Adipocyte (in vitro differentiated cells): ENCODE data around the gene CRACR2B.

Source experiments
- DNase-seq: peaks from one replicate; pipeline ENCODE4 v3.0.0-alpha.2; 2015; ENCODE audit warnings: low read depth
- H3K27me3 ChIP-seq: replicated peaks from 2 replicates; pipeline ENCODE4 v1.7.0; 2013; ENCODE audit warnings: mild to moderate bottlenecking, low read length, moderate library complexity; ENCODE audit not compliant: control insufficient read depth, insufficient read depth
- H3K36me3 ChIP-seq: 2 replicates; pipeline ENCODE4 v1.7.0; 2013; ENCODE audit warnings: low read length, mild to moderate bottlenecking, moderate library complexity; ENCODE audit not compliant: control insufficient read depth, insufficient read depth, severe bottlenecking
- H3K4me1 ChIP-seq: 2 replicates; pipeline ENCODE4 v1.7.0; 2013; ENCODE audit warnings: mild to moderate bottlenecking, low read length, moderate library complexity; ENCODE audit not compliant: control insufficient read depth, insufficient read depth
- H3K4me3 ChIP-seq: 2 replicates; pipeline ENCODE4 v1.7.0; 2013; ENCODE audit warnings: mild to moderate bottlenecking, low read length, moderate library complexity
- H3K9ac ChIP-seq: 2 replicates; pipeline ENCODE4 v1.7.0; 2013; ENCODE audit warnings: mild to moderate bottlenecking, low read length, moderate library complexity
- H3K9me3 ChIP-seq: 2 replicates; pipeline ENCODE4 v1.7.0; 2013; ENCODE audit warnings: mild to moderate bottlenecking, low read length, moderate library complexity; ENCODE audit not compliant: control insufficient read depth

CRACR2B gene

GRCh38 chr11:824942-825341 is 2.8 kb upstream of the CRACR2B start:
- Histone ChIP-seq H3K9me3 (no peaks in the 10 kb centered on the region), H3K36me3 (peaks cover 58% of the 10 kb centered on the region), H3K4me3 (no peak overlapping the region), H3K27me3 (no peaks in the 10 kb centered on the region), H3K9ac (peak overlapping the region; percentile 20), H3K4me1 (peaks cover 39% of the 10 kb centered on the region)
- no peak for DNase-seq

DNA sequence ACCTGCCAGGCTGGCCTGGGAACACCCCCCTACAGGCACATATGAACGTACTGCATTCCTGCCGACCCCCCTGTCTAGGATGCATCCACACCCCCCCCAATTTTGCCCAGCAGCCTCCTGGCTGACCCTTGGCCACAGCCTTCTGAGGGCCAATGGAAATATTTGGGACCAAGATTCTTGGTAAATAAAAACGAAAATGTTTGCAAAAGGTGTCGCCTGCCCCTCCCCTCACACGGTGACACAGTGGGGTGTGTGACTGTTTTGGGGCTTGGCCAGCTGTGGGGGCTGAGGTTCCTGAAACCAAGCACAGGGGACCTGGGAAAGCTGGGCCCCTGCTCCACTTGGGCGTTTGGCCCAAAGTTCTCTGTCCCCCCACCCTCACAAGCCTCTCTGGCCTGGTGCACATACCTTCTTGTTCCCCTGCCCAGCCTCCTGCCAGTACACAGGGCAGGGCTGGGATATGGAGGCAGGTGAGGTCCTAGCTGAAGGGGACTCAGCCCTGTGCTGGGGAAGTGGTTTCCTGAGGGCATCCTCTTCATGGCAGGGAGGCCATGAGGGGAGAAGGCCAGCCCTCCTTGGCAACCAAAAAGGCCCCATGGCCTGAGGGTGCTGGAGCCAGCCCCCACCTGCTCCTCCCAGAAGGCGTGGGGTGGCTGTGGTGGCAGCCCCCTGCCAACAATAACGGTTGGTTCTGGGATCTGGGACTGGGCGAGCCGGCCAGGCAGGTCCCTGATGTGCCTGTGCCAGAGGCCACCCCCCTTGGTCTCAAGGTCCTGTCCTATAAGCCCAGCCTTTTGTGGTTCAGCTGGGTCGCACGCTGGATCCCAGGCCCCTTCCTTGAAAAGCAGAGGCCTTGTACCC is 2.1 kb upstream of the CRACR2B start:
- H3K4me1 ChIP-seq, result peaks cover 41% of the 10 kb centered on the region
- H3K4me3 ChIP-seq, result no peak overlapping the region
- no peak for DNase-seq
- no peaks in the 10 kb centered on the region for H3K9me3 ChIP-seq
- peaks cover 52% of the 10 kb centered on the region for H3K36me3 ChIP-seq
- H3K27me3 ChIP-seq, result no peaks in the 10 kb centered on the region
- peak overlapping the region; percentile 20 for H3K9ac ChIP-seq

DNA sequence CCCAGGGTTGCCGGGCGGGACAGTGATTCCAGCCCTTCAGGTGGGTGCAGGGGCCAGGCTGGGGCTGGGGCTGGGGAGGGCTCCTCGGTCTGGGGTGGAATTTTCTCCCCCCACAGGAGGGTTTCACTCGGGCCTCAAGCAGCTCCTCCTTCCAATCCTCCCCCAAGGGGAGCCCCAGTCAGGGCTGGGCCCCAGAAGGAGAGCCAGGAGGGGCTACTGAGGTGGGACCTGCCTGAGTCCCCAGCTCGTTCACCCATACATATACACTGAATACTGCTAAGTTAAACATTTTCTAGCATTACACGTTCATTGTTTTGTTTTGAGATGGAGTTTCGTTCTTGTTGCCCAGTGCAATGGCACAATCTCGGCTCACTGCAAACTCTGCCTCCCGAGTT is 1.5 kb upstream of the CRACR2B start:
- Histone ChIP-seq H3K4me1 (peaks cover 39% of the 10 kb centered on the region), H3K9me3 (no peaks in the 10 kb centered on the region), H3K36me3 (peaks cover 46% of the 10 kb centered on the region), H3K4me3 (no peak overlapping the region), H3K27me3 (no peaks in the 10 kb centered on the region), H3K9ac (peak overlapping the region; percentile 20)
- DNase-seq, result no peak

DNA sequence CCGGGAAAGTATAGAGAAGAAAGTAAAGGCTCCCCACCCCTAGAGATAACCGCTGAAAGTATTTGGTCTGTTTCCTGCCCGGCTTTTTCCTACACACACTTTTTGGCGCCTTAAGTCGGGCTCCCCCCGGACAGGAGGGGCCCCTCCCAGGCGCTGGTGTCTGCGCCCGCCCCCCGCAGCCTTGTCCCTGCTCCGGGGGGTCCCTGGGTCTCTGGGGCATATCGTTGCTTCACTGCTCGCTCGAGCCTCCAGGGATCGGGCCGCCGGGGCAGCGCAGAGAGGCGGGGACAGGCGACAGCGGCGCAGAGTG is 928 bp upstream of the CRACR2B start:
- peaks cover 41% of the 10 kb centered on the region for H3K36me3 ChIP-seq
- no peak overlapping the region for H3K9ac ChIP-seq
- H3K27me3 ChIP-seq, result no peaks in the 10 kb centered on the region
- no peak for DNase-seq
- H3K4me3 ChIP-seq, result peak overlapping the region; percentile 37
- H3K4me1 ChIP-seq, result peaks cover 37% of the 10 kb centered on the region
- no peaks in the 10 kb centered on the region for H3K9me3 ChIP-seq

GRCh38 chr11:827146-827896 is 398 bp upstream of the CRACR2B start:
- Histone ChIP-seq H3K27me3 (no peaks in the 10 kb centered on the region), H3K4me3 (peak overlapping the region; percentile 37), H3K4me1 (peaks cover 37% of the 10 kb centered on the region), H3K9ac (no peak overlapping the region), H3K36me3 (peaks cover 35% of the 10 kb centered on the region), H3K9me3 (no peaks in the 10 kb centered on the region)
- DNase-seq, result no peak

DNA sequence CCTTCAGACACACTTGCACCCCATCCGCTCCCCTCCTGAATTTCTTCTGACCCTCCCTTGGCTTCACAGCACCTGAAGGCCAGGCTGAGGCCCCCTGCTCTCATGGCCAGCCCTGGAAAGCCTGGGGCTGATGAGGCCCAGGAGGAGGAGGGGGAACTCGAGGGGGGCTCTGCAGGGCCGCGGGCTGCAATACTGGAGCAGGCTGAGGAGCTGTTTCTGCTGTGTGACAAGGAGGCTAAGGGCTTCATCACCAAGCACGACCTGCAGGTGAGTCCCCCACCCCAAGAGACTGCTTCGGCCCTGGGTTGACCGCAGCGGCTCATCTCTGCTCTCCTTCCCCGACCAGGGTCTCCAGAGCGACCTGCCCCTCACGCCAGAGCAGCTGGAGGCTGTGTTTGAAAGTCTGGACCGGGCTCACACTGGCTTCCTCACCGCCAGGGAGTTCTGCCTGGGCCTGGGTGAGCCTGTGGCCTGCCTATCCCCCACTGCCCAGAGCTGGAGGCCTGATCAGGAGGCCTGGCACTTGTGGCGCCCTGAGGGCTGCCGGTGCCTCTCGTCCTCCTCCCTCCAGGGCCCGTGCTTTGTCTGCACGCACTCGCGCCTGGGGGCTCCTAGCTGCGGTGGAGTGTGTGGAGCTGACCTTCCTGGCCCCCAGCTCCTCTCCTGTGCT is 922 bp downstream of the CRACR2B start:
- H3K36me3 ChIP-seq, result peaks cover 22% of the 10 kb centered on the region
- no peaks in the 10 kb centered on the region for H3K9me3 ChIP-seq
- H3K4me1 ChIP-seq, result peaks cover 37% of the 10 kb centered on the region
- peak overlapping the region; percentile 59 for H3K4me3 ChIP-seq
- no peak for DNase-seq
- H3K27me3 ChIP-seq, result no peaks in the 10 kb centered on the region
- peak overlapping the region; percentile 62 for H3K9ac ChIP-seq

GRCh38 chr11:829176-829846 is 1.6 kb downstream of the CRACR2B start:
- peaks cover 39% of the 10 kb centered on the region for H3K4me1 ChIP-seq
- peaks cover 15% of the 10 kb centered on the region for H3K36me3 ChIP-seq

DNA sequence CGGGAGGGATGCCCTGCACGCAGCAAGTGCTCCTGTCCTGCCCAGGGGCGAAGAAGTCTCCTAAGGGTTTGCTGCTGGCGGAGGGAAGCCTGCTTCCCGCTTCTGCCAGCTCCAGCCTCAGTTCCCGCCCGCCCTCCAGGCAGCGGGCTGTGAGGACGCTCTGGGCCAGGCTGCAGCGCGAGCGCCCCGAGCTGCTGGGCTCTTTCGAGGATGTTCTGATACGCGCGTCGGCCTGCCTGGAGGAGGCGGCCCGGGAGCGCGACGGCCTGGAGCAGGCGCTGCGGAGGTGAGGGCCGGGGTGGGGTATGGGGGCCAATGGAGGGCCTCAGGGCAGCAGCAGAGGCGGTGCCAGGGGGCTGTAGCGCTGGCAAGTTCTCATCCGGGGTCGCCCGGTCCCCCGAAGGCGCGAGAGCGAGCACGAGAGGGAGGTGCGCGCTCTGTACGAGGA is 2.2 kb downstream of the CRACR2B start:
- Histone ChIP-seq H3K27me3 (no peaks in the 10 kb centered on the region), H3K36me3 (peaks cover 10% of the 10 kb centered on the region), H3K4me1 (peaks cover 44% of the 10 kb centered on the region), H3K4me3 (peak overlapping the region; percentile 59), H3K9ac (peak overlapping the region; percentile 62), H3K9me3 (no peaks in the 10 kb centered on the region)
- DNase-seq, result no peak

More at GRCh38 chr11:829176-829846, 1.6 kb downstream of the CRACR2B start:
- H3K27me3 ChIP-seq, result no peaks in the 10 kb centered on the region
- H3K9me3 ChIP-seq, result no peaks in the 10 kb centered on the region
- peak overlapping the region; percentile 59 for H3K4me3 ChIP-seq
- H3K9ac ChIP-seq, result peak overlapping the region; percentile 62
- DNase-seq, result no peak

DNA sequence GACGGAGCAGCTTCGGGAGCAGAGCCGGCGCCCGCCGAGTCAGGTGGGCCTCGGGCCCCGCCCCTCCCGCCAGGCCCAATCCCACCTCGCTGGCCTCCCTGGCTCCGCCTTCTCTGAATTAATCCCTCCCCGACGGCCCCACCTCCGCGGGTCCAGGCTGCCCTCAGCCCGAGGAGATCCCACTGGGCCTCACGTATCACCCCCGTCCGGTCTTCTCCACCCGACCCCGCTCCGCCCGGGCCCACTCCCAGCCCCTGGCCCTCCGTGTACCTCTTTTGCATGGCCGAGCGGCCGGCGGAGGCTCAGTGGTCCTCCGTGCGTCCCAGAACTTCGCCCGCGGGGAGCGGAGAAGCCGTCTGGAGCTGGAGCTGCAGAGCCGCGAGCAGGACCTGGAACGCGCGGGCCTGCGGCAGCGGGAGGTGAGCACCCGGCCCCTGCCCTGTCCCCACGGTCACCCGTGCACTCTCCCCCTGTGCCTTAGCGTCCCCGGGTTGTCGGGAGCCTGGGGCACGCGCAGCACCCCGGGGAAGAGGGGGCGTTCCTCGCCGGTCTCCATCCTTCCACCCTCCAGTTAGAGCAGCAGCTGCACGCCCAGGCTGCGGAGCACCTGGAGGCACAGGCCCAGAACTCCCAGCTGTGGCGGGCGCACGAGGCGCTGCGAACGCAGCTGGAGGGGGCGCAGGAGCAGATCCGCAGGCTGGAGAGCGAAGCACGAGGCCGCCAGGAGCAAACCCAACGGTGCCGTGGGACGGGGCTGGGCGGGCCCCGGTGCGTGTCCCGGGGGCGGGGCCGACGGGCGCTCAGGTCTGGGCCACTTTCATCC is 2.8 kb downstream of the CRACR2B start:
- Histone ChIP-seq H3K27me3 (no peaks in the 10 kb centered on the region), H3K4me1 (peaks cover 44% of the 10 kb centered on the region), H3K36me3 (peaks cover 3% of the 10 kb centered on the region), H3K9ac (peak overlapping the region; percentile 34), H3K9me3 (no peaks in the 10 kb centered on the region), H3K4me3 (peak overlapping the region; percentile 59)
- peak; percentile 58 for DNase-seq

- Histone ChIP-seq H3K27me3 (no peaks in the 10 kb centered on the region), H3K4me3 (peak overlapping the region; percentile 80), H3K4me1 (peaks cover 39% of the 10 kb centered on the region), H3K9me3 (no peaks in the 10 kb centered on the region), H3K9ac (no peak overlapping the region), H3K36me3 (peaks cover 2% of the 10 kb centered on the region)
- DNase-seq, result peak; percentile 36
Measured at GRCh38 chr11:831118-831864, 3.6 kb downstream of the CRACR2B start.
